Psoas muscle (tissue), 8 donors: Measurements from ENCODE around the gene PRPF8. TPM values are rescaled to one million over a fixed set of nuclear protein-coding genes. Genes with fewer than 3 reads are reported as not detected.

Experiments used
- ATAC-seq, 4 donors: fragments of 200-7000 bp; cut with Tn5 transposase; one replicate each; pipeline ENCODE4 v1.9.1; 2020; ENCODE audit warnings: moderate library complexity in 3 of 4, mild to moderate bottlenecking in 2 of 4
- DNase-seq, 2 donors: peaks; one replicate each; pipeline ENCODE4 v3.0.0-alpha.2; 2020
- H3K27ac ChIP-seq: fragments of 200-600 bp; one replicate; pipeline ENCODE4 v1.8.0; 2022
- H3K27me3 ChIP-seq, 3 donors: fragments of 200-600 bp in 1 of 3; one replicate each; pipeline versions ENCODE4 v1.6.1 to v1.8.0; 2013 to 2022; ENCODE audit warnings: low read length in 2 of 3, mild to moderate bottlenecking in 2 of 3, moderate library complexity in 1 of 3; ENCODE audit not compliant: insufficient read depth in 3 of 3
- H3K36me3 ChIP-seq, 2 donors: fragments of 200-600 bp in 1 of 2; one replicate each; pipeline versions ENCODE4 v1.6.1 to v1.8.0; 2013 to 2022; ENCODE audit warnings: low read depth in 1 of 2, mild to moderate bottlenecking in 1 of 2, moderate library complexity in 1 of 2; ENCODE audit not compliant: insufficient read depth in 1 of 2
- H3K4me1 ChIP-seq: fragments of 200-600 bp; one replicate; pipeline ENCODE4 v1.8.0; 2022
- H3K4me3 ChIP-seq: fragments of 200-600 bp; one replicate; pipeline ENCODE4 v1.8.0; 2022; ENCODE audit warnings: mild to moderate bottlenecking
- H3K9me3 ChIP-seq: fragments of 200-600 bp; one replicate; pipeline ENCODE4 v1.8.0; 2022
- CTCF ChIP-seq: fragments of 200-600 bp; IDR thresholded peaks from one replicate; pipeline ENCODE4 v1.8.0; 2022; ENCODE audit warnings: antibody characterized with exemption
- WGBS, 3 donors: extraction: QIAGEN DNeasy Blood & Tissue Kit; methylation state at CpG; one replicate each; pipeline versions ENCODE4 v1.1.6 to v1.1.7; 2013; 5-methylcytosine and 5-hydroxymethylcytosine counted together
- intact Hi-C, 2 donors: fragments of 100-400 bp; cut with DNase I; formaldehyde crosslinking; loops; one replicate each; pipeline versions ENCODE4 v1.11.0 to v1.14.2; 2022
- polyA plus RNA-seq, 3 donors: library from polyadenylated mRNA; stranded (reverse); fragments of 200-250 nt; gene quantifications; one replicate each; pipeline ENCODE4 v1.2.3, GENCODE V29; 2013
- total RNA-seq, 4 donors: library from RNA; stranded (reverse); fragmentation: NEBNext Ultra II Directional in 2 of 4; extraction: Animal tissue kit (Norgen Biotek cat#: 25700) in 2 of 4; gene quantifications; one replicate each; pipeline versions ENCODE4 v1.2.1 to v1.2.4, GENCODE V29; 2021 to 2023
- donor health status: healthy with polysubstance abuse.
- donor health status: DM: no; HTN: no; CAD: no; lungs with moderate emphysema.
- donor health status: Bipolar disorder and iron deficiency.
- donor health status: healthy.
- donor health status: DM: yes; HTN: yes; CAD: no.
- donor health status: DM: no; HTN: no; CAD: no.
- donor health status: DM: no; HTN: no; CAD: no.
- donor health status: DM: yes; HTN: yes; CAD: no.

PRPF8 gene
- total and polyA plus RNA-seq, 7 donors = 84.8 to 305 (median 218) TPM

- Histone ChIP-seq H3K9me3 (no peaks in the 10 kb centered on the region), H3K36me3 (peaks cover 3 to 23% of the 10 kb centered on the region in 2 donors), H3K27ac (peak overlapping the region; percentile 100), H3K4me1 (peaks cover 47% of the 10 kb centered on the region), H3K4me3 (peak overlapping the region; percentile 97), H3K27me3 (no peaks in the 10 kb centered on the region)
- TF ChIP-seq CTCF = no peak
- intact Hi-C loops = loop anchor here in 1 of 2 donors (2.0 to 5.0 kb wide), 2 partner anchors 68 to 150 kb away; no protein-coding TSS in a partner anchor
- WGBS, 3 donors = 0 to 2% (median 2%) methylated on average over 13 of the region's 13 CpGs
- ATAC-seq (peak; percentile 54 to 67 (median 60)), DNase-seq (peak; percentile 88 to 93)
Observed at GRCh38 chr17:1716912-1717695, 32.4 kb upstream of the PRPF8 start.

- peak overlapping the region; percentile 97 for H3K4me3 ChIP-seq
- H3K27me3 ChIP-seq = no peaks in the 10 kb centered on the region
- intact Hi-C loops = loop anchor here in 1 of 2 donors (2.0 to 5.0 kb wide), 2 partner anchors 69 to 151 kb away; no protein-coding TSS in a partner anchor
- ATAC-seq (peak; percentile 59 to 62 (median 62)), DNase-seq (peak; percentile 100)
- H3K4me1 ChIP-seq = peaks cover 55% of the 10 kb centered on the region
- TF ChIP-seq CTCF = no peak
- no peaks in the 10 kb centered on the region for H3K9me3 ChIP-seq
- WGBS, 3 donors = 0 to 1% (median 0%) methylated on average over 64 to 70 of the region's 70 CpGs
- H3K27ac ChIP-seq = peak overlapping the region; percentile 100
- peaks cover 3 to 31% of the 10 kb centered on the region in 2 donors for H3K36me3 ChIP-seq
Observed at GRCh38 chr17:1716076-1716911, 31.6 kb upstream of the PRPF8 start.

- no peak for DNase-seq
- no peak for TF ChIP-seq CTCF
- ATAC-seq = no peak
- 0 to 1% (median 1%) methylated on average over 2 to 23 of the region's 23 CpGs for WGBS, 3 donors
- Histone ChIP-seq H3K9me3 (no peaks in the 10 kb centered on the region), H3K4me3 (peak overlapping the region; percentile 97), H3K27me3 (no peaks in the 10 kb centered on the region), H3K4me1 (peaks cover 57% of the 10 kb centered on the region), H3K36me3 (peaks cover 3 to 35% of the 10 kb centered on the region in 2 donors), H3K27ac (peak overlapping the region; percentile 100)
- intact Hi-C loops = loop anchor here (2.0 to 5.0 kb wide), 3 partner anchors 67 to 152 kb away; no protein-coding TSS in a partner anchor
Observed at GRCh38 chr17:1715803-1716075, 31.1 kb upstream of the PRPF8 start.

- no peak for TF ChIP-seq CTCF
- Histone ChIP-seq H3K9me3 (no peaks in the 10 kb centered on the region), H3K4me3 (peak overlapping the region; percentile 97), H3K4me1 (peaks cover 55% of the 10 kb centered on the region), H3K27ac (peak overlapping the region; percentile 100), H3K36me3 (peaks cover 3 to 35% of the 10 kb centered on the region in 2 donors), H3K27me3 (no peaks in the 10 kb centered on the region)
- DNase-seq (peak; percentile 96 to 99), ATAC-seq (peak; percentile 53 to 61 (median 58))
- 0% methylated on average over 20 to 31 of the region's 32 CpGs for WGBS, 3 donors
- intact Hi-C loops = loop anchor here (2.0 to 5.0 kb wide), 3 partner anchors 38 to 152 kb away; no protein-coding TSS in a partner anchor
Observed at GRCh38 chr17:1714980-1715802, 30.5 kb upstream of the PRPF8 start.
